Liver (tissue), 9 donors: ENCODE data around the gene TAF8. TPM values are rescaled to one million over a fixed set of nuclear protein-coding genes. Genes with fewer than 3 reads are reported as not detected.

Experiments
- DNase-seq: peaks from one replicate; pipeline ENCODE4 v3.0.0-alpha.2; 2017; ENCODE audit warnings: low spot score
- H3K27ac ChIP-seq, 2 donors: one replicate each; pipeline ENCODE4 v1.7.0; 2013; ENCODE audit warnings: inconsistent platforms in 2 of 2, low read length in 2 of 2, control low read depth in 1 of 2, low read depth in 1 of 2, mild to moderate bottlenecking in 1 of 2
- H3K27me3 ChIP-seq, 4 donors: one replicate each; pipeline versions ENCODE4 v1.6.1 to v1.7.0; 2013; ENCODE audit warnings: low read length in 3 of 4, inconsistent platforms in 1 of 4, mild to moderate bottlenecking in 1 of 4, moderate library complexity in 1 of 4; ENCODE audit not compliant: control insufficient read depth in 4 of 4, insufficient read depth in 4 of 4
- H3K36me3 ChIP-seq, 4 donors: one replicate each; pipeline versions ENCODE4 v1.6.1 to v1.7.0; 2013; ENCODE audit warnings: low read length in 3 of 4, mild to moderate bottlenecking in 3 of 4, low read depth in 1 of 4, moderate library complexity in 1 of 4; ENCODE audit not compliant: control insufficient read depth in 4 of 4, insufficient read depth in 3 of 4
- H3K4me1 ChIP-seq, 4 donors: one replicate each; pipeline versions ENCODE4 v1.6.1 to v1.7.0; 2013; ENCODE audit warnings: low read length in 3 of 4, mild to moderate bottlenecking in 3 of 4, moderate library complexity in 1 of 4; ENCODE audit not compliant: control insufficient read depth in 4 of 4, insufficient read depth in 4 of 4
- H3K4me3 ChIP-seq, 3 donors: one replicate each; pipeline versions ENCODE4 v1.6.1 to v1.7.0; 2013; ENCODE audit warnings: low read length in 3 of 3, control low read depth in 1 of 3, low read depth in 1 of 3, mild to moderate bottlenecking in 1 of 3
- H3K9ac ChIP-seq, 2 donors: one replicate each; pipeline ENCODE4 v1.7.0; 2013; ENCODE audit warnings: low read length in 2 of 2, mild to moderate bottlenecking in 2 of 2, moderate library complexity in 2 of 2, control low read depth in 1 of 2, low read depth in 1 of 2
- H3K9me3 ChIP-seq, 4 donors: one replicate each; pipeline versions ENCODE4 v1.6.1 to v1.7.0; 2013; ENCODE audit warnings: low read length in 3 of 4; ENCODE audit not compliant: control insufficient read depth in 4 of 4
- ATF3 ChIP-seq: IDR thresholded peaks from 2 replicates; pipeline ENCODE4 v1.6.1; 2016; ENCODE audit warnings: antibody characterized with exemption
- EGR1 ChIP-seq, 2 donors: IDR thresholded peaks; 2 replicates each; pipeline ENCODE4 v1.6.1; 2016 to 2018; ENCODE audit warnings: antibody characterized with exemption in 2 of 2, low read depth in 2 of 2
- GABPA ChIP-seq, 2 donors: IDR thresholded peaks in 1 of 2; conservative IDR thresholded peaks in 1 of 2; 2 replicates each; pipeline ENCODE4 v1.6.1; 2016; ENCODE audit warnings: antibody characterized with exemption in 2 of 2, mild to moderate bottlenecking in 1 of 2, moderate library complexity in 1 of 2
- MAX ChIP-seq: IDR thresholded peaks from 2 replicates; pipeline ENCODE4 v1.6.1; 2016; ENCODE audit warnings: antibody characterized with exemption
- REST ChIP-seq: IDR thresholded peaks from 2 replicates; pipeline ENCODE4 v1.6.1; 2016; ENCODE audit warnings: antibody characterized with exemption, mild to moderate bottlenecking
- SP1 ChIP-seq: IDR thresholded peaks from 2 replicates; pipeline ENCODE4 v1.6.1; 2018; ENCODE audit warnings: antibody characterized with exemption, mild to moderate bottlenecking
- ZBTB33 ChIP-seq: IDR thresholded peaks from 2 replicates; pipeline ENCODE4 v1.6.1; 2016; ENCODE audit warnings: antibody characterized with exemption
- WGBS: extraction: QIAGEN DNeasy Blood & Tissue Kit; methylation state at CpG from one replicate; pipeline ENCODE4 v1.1.7; 2013; 5-methylcytosine and 5-hydroxymethylcytosine counted together
- polyA plus RNA-seq, 2 donors: library from polyadenylated mRNA; stranded (reverse) in 1 of 2; unstranded in 1 of 2; fragments of 200-250 nt in 1 of 2; fragments of >200 nt in 1 of 2; fragmentation: Nextera tagmentation in 1 of 2; extraction: Ambion mirVana in 1 of 2; gene quantifications; one replicate each; pipeline versions ENCODE4 v1.2.1 to v1.2.3, GENCODE V29; 2013 to 2015
- total RNA-seq, 2 donors: library from RNA; depleted of rRNA; stranded (reverse); fragments of >200 nt; gene quantifications; one replicate each; pipeline ENCODE4 v1.2.3, GENCODE V29; 2014
- donor health status: healthy.
- donor health status: healthy.
- donor health status: healthy.
- donor health status: healthy.
- donor health status: healthy.

Gene TAF8
- total and polyA plus RNA-seq, 4 donors: 3.9 to 11.3 (median 7.4) TPM

- no peak for TF ChIP-seq ZBTB33
These were observed 29.7 kb downstream of the TAF8 start (continued) for GRCh38 chr6:42079941-42080464.

- DNase-seq: no peak
- Histone ChIP-seq H3K9me3 (no peaks in the 10 kb centered on the region), H3K36me3 (peaks cover under 1 to 11% (median 7%) of the 10 kb centered on the region in 4 donors), H3K4me3 (no peak overlapping the region), H3K9ac (no peak overlapping the region), H3K4me1 (no peaks in the 10 kb centered on the region), H3K27me3 (no peaks in the 10 kb centered on the region), H3K27ac (no peak overlapping the region)
- TF ChIP-seq ATF3 (no peak), SP1 (no peak), REST (no peak)
- WGBS: 90% methylated on average over 5 of the region's 5 CpGs
These were observed 33.2 kb downstream of the TAF8 start for GRCh38 chr6:42083530-42083929.

- Histone ChIP-seq H3K4me3 (no peak overlapping the region), H3K27me3 (no peaks in the 10 kb centered on the region), H3K36me3 (peaks cover 0 to 7% (median 1%) of the 10 kb centered on the region in 4 donors), H3K4me1 (no peaks in the 10 kb centered on the region), H3K9ac (no peak overlapping the region), H3K9me3 (no peaks in the 10 kb centered on the region), H3K27ac (no peak overlapping the region)
- TF ChIP-seq ZBTB33: no peak
- no peak for TF ChIP-seq SP1
- no peak for TF ChIP-seq ATF3
- no peak for TF ChIP-seq EGR1 (IDR thresholded peaks at IDR 0.05; ENCODE audit: low read depth in 2 of 2)
- TF ChIP-seq GABPA (IDR thresholded peaks at IDR 0.05 in 1 of 2, conservative IDR thresholded peaks at IDR 0.05 in 1 of 2): no peak
- TF ChIP-seq MAX: no peak
- DNase-seq: no peak
- 66% methylated on average over 5 of the region's 5 CpGs for WGBS
These were observed 34.6 kb downstream of the TAF8 start for GRCh38 chr6:42084889-42085288.
